ENCODE data around the gene AURKAIP1.
"Not testable (repeated sequence)": the region's sequence is repeated elsewhere in the genome, so short reads cannot be mapped to it uniquely, and the experiment has no call there.

DNA sequence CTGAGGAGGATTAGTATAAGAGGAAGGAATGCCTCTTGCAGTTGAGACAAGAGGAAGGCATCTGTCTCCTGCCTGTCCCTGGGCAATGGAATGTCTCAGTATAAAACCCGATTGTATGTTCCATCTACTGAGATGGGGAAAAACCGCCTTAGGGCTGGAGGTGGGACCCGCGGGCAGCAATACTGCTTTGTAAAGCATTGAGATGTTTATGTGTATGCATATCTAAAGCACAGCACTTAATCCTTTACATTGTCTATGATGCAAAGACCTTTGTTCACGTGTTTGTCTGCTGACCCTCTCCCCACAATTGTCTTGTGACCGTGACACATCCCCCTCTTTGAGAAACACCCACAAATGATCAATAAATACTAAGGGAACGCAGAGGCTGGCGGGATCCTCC is 35.2 kb upstream of the AURKAIP1 start:
- TF ChIP-seq POLR2A, CTCF (IDR thresholded peaks at IDR 0.05): not testable (repeated sequence)

Data from esophagus squamous epithelium (tissue), 4 donors.